ENCODE measurements around the gene TFIP11.

Gene TFIP11

GRCh38 chr22:26450453-26451185, 61.7 kb downstream of the TFIP11 start:
- TF ChIP-seq POLR2A (IDR thresholded peaks at IDR 0.05; ENCODE audit: low read depth, low read length): no peak
- DNase-seq (ENCODE audit: insufficient read length) (no peak), FAIRE-seq (no peak)

GRCh38 chr22:26448941-26449340, 63.3 kb downstream of the TFIP11 start:
- DNase-seq (ENCODE audit: insufficient read length) (no peak), FAIRE-seq (no peak)
- TF ChIP-seq POLR2A (IDR thresholded peaks at IDR 0.05; ENCODE audit: low read depth, low read length) (no peak), POLR2AphosphoS5 (IDR thresholded peaks at IDR 0.05; ENCODE audit: low read depth, low read length) (no peak), TAF1 (IDR thresholded peaks at IDR 0.05; ENCODE audit: borderline replicate concordance, low read depth, low read length) (no peak)

DNA sequence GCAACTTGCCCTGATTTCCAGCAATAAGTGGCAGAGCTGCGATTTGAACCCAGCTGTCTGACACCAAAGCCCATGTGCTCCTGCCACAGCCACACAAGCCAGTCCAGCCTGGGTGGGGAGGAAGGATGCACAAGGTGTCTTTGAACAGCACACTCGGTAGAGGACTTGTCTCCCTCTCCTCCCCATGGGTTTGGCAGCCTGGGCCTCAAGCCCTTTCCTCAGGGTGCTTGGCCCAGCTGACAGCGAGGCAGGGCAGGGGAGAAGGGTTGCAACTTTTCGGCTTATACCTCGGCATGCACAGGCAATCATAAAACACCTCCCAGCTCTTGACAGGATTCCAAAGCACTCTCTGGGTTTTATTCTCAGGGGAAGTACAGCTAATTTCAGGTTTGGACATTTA, 63.9 kb downstream of the TFIP11 start:
- FAIRE-seq (no peak), DNase-seq (ENCODE audit: insufficient read length) (no peak)
- TF ChIP-seq POLR2AphosphoS5 (IDR thresholded peaks at IDR 0.05; ENCODE audit: low read depth, low read length) (no peak), POLR2A (IDR thresholded peaks at IDR 0.05; ENCODE audit: low read depth, low read length) (no peak), TAF1 (IDR thresholded peaks at IDR 0.05; ENCODE audit: borderline replicate concordance, low read depth, low read length) (no peak)

GRCh38 chr22:26447584-26448329, 64.5 kb downstream of the TFIP11 start:
- FAIRE-seq: no peak
- no peak for DNase-seq (ENCODE audit: insufficient read length)
- TF ChIP-seq POLR2A (IDR thresholded peaks at IDR 0.05; ENCODE audit: low read depth, low read length) (no peak), TAF1 (IDR thresholded peaks at IDR 0.05; ENCODE audit: borderline replicate concordance, low read depth, low read length) (no peak), POLR2AphosphoS5 (IDR thresholded peaks at IDR 0.05; ENCODE audit: low read depth, low read length) (no peak)

- FAIRE-seq (no peak), DNase-seq (ENCODE audit: insufficient read length) (no peak)
- TF ChIP-seq POLR2A (IDR thresholded peaks at IDR 0.05; ENCODE audit: low read depth, low read length) (no peak), TAF1 (IDR thresholded peaks at IDR 0.05; ENCODE audit: borderline replicate concordance, low read depth, low read length) (no peak), POLR2AphosphoS5 (IDR thresholded peaks at IDR 0.05; ENCODE audit: low read depth, low read length) (no peak)
Observed at GRCh38 chr22:26446808-26447515, 65.3 kb downstream of the TFIP11 start.

GRCh38 chr22:26445577-26446275, 66.5 kb downstream of the TFIP11 start:
- TF ChIP-seq POLR2AphosphoS5 (IDR thresholded peaks at IDR 0.05; ENCODE audit: low read depth, low read length) (no peak), POLR2A (IDR thresholded peaks at IDR 0.05; ENCODE audit: low read depth, low read length) (no peak), TAF1 (IDR thresholded peaks at IDR 0.05; ENCODE audit: borderline replicate concordance, low read depth, low read length) (no peak)
- FAIRE-seq (no peak), DNase-seq (ENCODE audit: insufficient read length) (no peak)

DNA sequence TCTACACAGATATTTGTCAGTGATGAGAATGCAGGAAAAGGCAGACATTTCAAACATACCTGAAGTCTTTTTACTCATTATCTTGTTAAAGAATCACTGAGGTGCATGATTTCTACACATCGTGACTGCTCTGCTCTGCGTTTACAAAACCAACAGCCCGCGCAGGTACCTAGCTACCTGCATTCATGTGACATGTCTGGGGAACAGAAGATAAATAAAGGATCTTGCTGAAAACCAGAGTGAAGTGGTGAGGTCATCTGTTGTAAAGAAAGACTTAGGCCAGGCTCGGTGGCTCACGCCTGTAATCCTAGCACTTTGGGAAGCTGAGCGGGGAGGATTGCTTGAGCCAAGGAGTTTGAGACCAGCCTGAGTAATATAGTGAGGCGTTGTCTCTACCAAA, 67.5 kb downstream of the TFIP11 start:
- TF ChIP-seq POLR2A (IDR thresholded peaks at IDR 0.05; ENCODE audit: low read depth, low read length) (no peak), TAF1 (IDR thresholded peaks at IDR 0.05; ENCODE audit: borderline replicate concordance, low read depth, low read length) (no peak), POLR2AphosphoS5 (IDR thresholded peaks at IDR 0.05; ENCODE audit: low read depth, low read length) (no peak)
- FAIRE-seq (no peak), DNase-seq (ENCODE audit: insufficient read length) (no peak)

DNA sequence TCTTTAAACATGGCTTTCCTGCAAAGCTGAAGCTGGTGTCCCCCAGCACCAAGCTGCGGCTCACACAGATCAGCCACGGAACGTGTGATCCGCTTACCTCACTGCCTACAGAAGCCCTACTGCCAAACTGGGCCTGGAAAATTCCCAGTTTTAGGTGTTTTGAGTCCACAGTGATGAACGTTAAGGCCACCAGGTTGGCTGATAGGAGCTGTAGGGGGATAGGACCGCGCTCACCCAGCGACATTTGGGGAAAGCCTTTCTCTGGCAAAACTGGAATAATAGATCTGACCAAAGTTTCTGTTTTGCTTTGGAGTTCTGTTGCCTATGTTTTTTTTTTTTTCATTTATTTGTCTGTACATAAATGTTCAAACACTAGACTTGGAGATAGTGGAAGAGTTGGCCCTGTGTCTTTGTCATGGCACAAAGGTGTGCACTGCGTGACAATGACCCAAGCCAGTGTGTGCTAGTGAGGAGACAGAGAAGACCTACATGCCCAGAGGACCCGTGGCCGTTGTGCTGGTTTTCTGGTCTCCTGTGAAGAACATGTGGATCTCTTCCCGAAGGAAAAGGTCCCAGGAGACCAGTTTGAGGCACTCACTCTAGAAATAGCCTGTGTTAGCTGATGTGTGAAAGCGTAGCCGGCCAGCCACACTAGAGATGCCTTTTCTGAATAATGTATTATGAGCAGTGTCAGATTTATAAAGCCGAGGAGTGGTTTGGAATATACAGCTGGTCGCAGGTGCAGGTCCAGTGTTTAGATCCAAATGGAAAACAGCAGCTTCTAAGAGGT, 68.2 kb downstream of the TFIP11 start:
- TF ChIP-seq TAF1 (IDR thresholded peaks at IDR 0.05; ENCODE audit: borderline replicate concordance, low read depth, low read length): no peak
- TF ChIP-seq POLR2AphosphoS5 (IDR thresholded peaks at IDR 0.05; ENCODE audit: low read depth, low read length): no peak
- no peak for TF ChIP-seq POLR2A (IDR thresholded peaks at IDR 0.05; ENCODE audit: low read depth, low read length)
- FAIRE-seq (no peak), DNase-seq (ENCODE audit: insufficient read length) (no peak)

DNA sequence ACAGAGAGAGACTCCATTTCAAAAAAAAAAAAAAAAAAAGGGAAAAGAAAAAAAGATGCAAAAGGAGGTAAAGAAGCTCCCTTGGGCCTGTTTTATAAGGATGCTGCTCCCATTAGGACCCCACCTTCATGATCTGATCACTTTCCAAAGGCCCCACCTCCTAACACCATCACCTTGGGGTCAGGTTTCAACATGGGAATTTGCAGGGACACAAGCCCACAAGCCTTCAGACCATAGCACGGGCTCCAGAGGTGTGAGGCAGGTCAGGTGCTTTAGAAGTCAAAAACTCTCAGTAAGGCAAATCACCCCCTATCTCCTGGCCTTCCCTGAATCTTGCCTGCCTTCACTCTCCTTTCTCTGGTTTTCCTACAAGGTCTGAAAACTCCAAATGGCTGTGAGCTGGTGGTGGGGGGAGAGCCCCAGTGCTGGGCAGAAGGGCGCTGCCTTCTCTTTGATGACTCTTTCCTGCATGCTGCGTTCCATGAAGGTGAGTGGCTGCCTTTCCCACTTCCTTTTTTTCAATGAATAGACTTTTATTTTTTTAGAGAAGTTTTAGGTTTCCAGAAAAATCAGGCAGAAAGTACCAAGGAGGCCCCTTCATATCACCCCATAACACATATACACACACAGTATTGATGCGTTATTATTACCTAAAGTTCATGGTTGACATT, 70.1 kb downstream of the TFIP11 start:
- peak; percentile 21 for FAIRE-seq
- no peak for DNase-seq (ENCODE audit: insufficient read length)
- no peak for TF ChIP-seq POLR2A (IDR thresholded peaks at IDR 0.05; ENCODE audit: low read depth, low read length)
- no peak for TF ChIP-seq POLR2AphosphoS5 (IDR thresholded peaks at IDR 0.05; ENCODE audit: low read depth, low read length)
- TF ChIP-seq TAF1 (IDR thresholded peaks at IDR 0.05; ENCODE audit: borderline replicate concordance, low read depth, low read length): no peak
